RWPE2 (cell line): ENCODE data around the gene SKAP2.

Source experiments
- ATAC-seq: fragments of 200-7000 bp; cut with Tn5 transposase; 3 replicates; pipeline ENCODE4 v1.9.1; 2021; ENCODE audit warnings: low read depth
- DNase-seq: peaks from one replicate; pipeline ENCODE4 v3.0.0-alpha.2; 2020; ENCODE audit warnings: low spot score
- H3K27ac ChIP-seq: fragments of 450-650 bp; 2 replicates; pipeline ENCODE4 v1.5.1; 2017; ENCODE audit warnings: mild to moderate bottlenecking; ENCODE audit not compliant: poor library complexity, severe bottlenecking
- H3K27me3 ChIP-seq: fragments of 250-450 bp; sonication (Bioruptor Pico); 2 replicates; pipeline ENCODE4 v1.5.1; 2021; ENCODE audit warnings: mild to moderate bottlenecking, moderate library complexity; ENCODE audit not compliant: insufficient read depth, poor library complexity, severe bottlenecking
- H3K36me3 ChIP-seq: fragments of 250-450 bp; sonication (Bioruptor Pico); 2 replicates; pipeline ENCODE4 v1.5.1; 2020; ENCODE audit warnings: low read depth, mild to moderate bottlenecking, moderate library complexity
- H3K4me1 ChIP-seq: fragments of 250-450 bp; sonication (Bioruptor Pico); 2 replicates; pipeline ENCODE4 v1.5.1; 2021; ENCODE audit warnings: mild to moderate bottlenecking, moderate library complexity; ENCODE audit not compliant: insufficient read depth, poor library complexity, severe bottlenecking
- H3K4me3 ChIP-seq: fragments of 250-450 bp; sonication (Bioruptor Pico); 2 replicates; pipeline ENCODE4 v1.5.1; 2021; ENCODE audit warnings: mild to moderate bottlenecking, moderate library complexity; ENCODE audit not compliant: severe bottlenecking
- H3K9me3 ChIP-seq: fragments of 250-450 bp; sonication (Bioruptor Pico); 2 replicates; pipeline ENCODE4 v1.5.1; 2021; ENCODE audit warnings: mild to moderate bottlenecking, moderate library complexity; ENCODE audit not compliant: severe bottlenecking
- CTCF ChIP-seq: fragments of 450-650 bp; IDR thresholded peaks from one replicate; pipeline ENCODE4 v1.5.1; 2017; ENCODE audit warnings: mild to moderate bottlenecking, moderate library complexity; ENCODE audit not compliant: poor library complexity, severe bottlenecking

SKAP2 gene

GRCh38 chr7:26664274-26664673 lies 200.1 kb downstream of the SKAP2 start:
- no peak for DNase-seq
- no peak for ATAC-seq
- TF ChIP-seq CTCF: no peak

GRCh38 chr7:26663874-26664273 lies 200.5 kb downstream of the SKAP2 start:
- H3K27me3 ChIP-seq: no peaks in the 10 kb centered on the region
- TF ChIP-seq CTCF: no peak
- H3K27ac ChIP-seq: no peak overlapping the region
- no peaks in the 10 kb centered on the region for H3K9me3 ChIP-seq
- H3K36me3 ChIP-seq: no peaks in the 10 kb centered on the region
- ATAC-seq (no peak), DNase-seq (no peak)
- H3K4me1 ChIP-seq: no peaks in the 10 kb centered on the region
- H3K4me3 ChIP-seq: no peak overlapping the region

More at GRCh38 chr7:26664274-26664673, 200.1 kb downstream of the SKAP2 start:
- H3K36me3 ChIP-seq: no peaks in the 10 kb centered on the region
- H3K27me3 ChIP-seq: no peaks in the 10 kb centered on the region
- H3K9me3 ChIP-seq: no peaks in the 10 kb centered on the region
- no peaks in the 10 kb centered on the region for H3K4me1 ChIP-seq
- H3K4me3 ChIP-seq: no peak overlapping the region
- no peak overlapping the region for H3K27ac ChIP-seq

GRCh38 chr7:26662646-26663045 lies 201.7 kb downstream of the SKAP2 start:
- TF ChIP-seq CTCF: no peak
- no peaks in the 10 kb centered on the region for H3K4me1 ChIP-seq
- H3K27me3 ChIP-seq: no peaks in the 10 kb centered on the region
- no peak for ATAC-seq
- DNase-seq: no peak
- H3K9me3 ChIP-seq: no peaks in the 10 kb centered on the region
- no peak overlapping the region for H3K27ac ChIP-seq
- no peak overlapping the region for H3K4me3 ChIP-seq
- H3K36me3 ChIP-seq: no peaks in the 10 kb centered on the region

- no peak overlapping the region for H3K27ac ChIP-seq
- H3K4me1 ChIP-seq: peaks cover 3% of the 10 kb centered on the region
- H3K9me3 ChIP-seq: no peaks in the 10 kb centered on the region
- ATAC-seq (no peak), DNase-seq (no peak)
- no peaks in the 10 kb centered on the region for H3K27me3 ChIP-seq
- H3K36me3 ChIP-seq: no peaks in the 10 kb centered on the region
- H3K4me3 ChIP-seq: no peak overlapping the region
- no peak for TF ChIP-seq CTCF
Observed at GRCh38 chr7:26659121-26659520, 205.3 kb downstream of the SKAP2 start.

GRCh38 chr7:26658389-26659084 lies 205.9 kb downstream of the SKAP2 start:
- Histone ChIP-seq H3K4me1 (peaks cover 8% of the 10 kb centered on the region), H3K36me3 (no peaks in the 10 kb centered on the region), H3K9me3 (no peaks in the 10 kb centered on the region), H3K4me3 (no peak overlapping the region), H3K27me3 (no peaks in the 10 kb centered on the region), H3K27ac (no peak overlapping the region)
- ATAC-seq: no peak
- TF ChIP-seq CTCF: no peak
- no peak for DNase-seq
